ENCODE results near the gene ASF1A.

The ASF1A gene

DNA sequence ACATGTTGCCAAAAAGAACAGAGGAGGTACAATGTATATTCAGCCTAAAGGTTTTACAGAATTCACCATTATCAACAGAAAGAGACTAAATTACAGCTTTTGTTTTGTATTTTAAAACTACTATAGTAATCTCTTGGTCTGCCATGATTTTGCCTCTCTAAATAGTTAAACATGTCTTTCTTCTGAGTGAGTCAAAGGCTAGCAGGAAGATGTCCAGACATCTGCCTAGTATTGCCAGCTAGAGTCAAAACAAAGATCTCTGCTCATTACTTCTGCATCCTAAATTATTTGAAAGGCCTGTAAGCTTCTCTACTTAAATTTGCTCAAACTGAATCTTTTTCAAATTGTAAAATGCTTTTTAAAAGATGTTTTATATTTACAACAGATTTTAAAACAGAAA, 8.8 kb downstream of the ASF1A start:
- peaks cover 78% of the 10 kb centered on the region for H4K20me1 ChIP-seq (ENCODE audit: insufficient read depth, low read length, poor library complexity, severe bottlenecking)
- H3K9me3 ChIP-seq (ENCODE audit: insufficient read depth, low read depth, low read length), result no peaks in the 10 kb centered on the region
- H3K4me1 ChIP-seq (ENCODE audit: insufficient read depth, low read length, poor library complexity, severe bottlenecking), result peaks cover 55% of the 10 kb centered on the region
- peak overlapping the region; percentile 62 for H3K4me3 ChIP-seq (ENCODE audit: low read length, poor library complexity, severe bottlenecking)
- no peaks in the 10 kb centered on the region for H3K9me2 ChIP-seq (replicated peaks; ENCODE audit: low read depth, low read length)
- no peaks in the 10 kb centered on the region for H3K27me3 ChIP-seq (ENCODE audit: insufficient read depth, low read length, poor library complexity, severe bottlenecking)
- H3K4me2 ChIP-seq (ENCODE audit: low read depth, low read length, poor library complexity, severe bottlenecking), result peak overlapping the region; percentile 81
- H3F3A ChIP-seq (ENCODE audit: low read depth), result peaks cover 3% of the 10 kb centered on the region; the same call in 1 of the 2 replicates
- peaks cover 66% of the 10 kb centered on the region for H3K36me3 ChIP-seq (ENCODE audit: insufficient read depth, low read length)
- H3K79me2 ChIP-seq (ENCODE audit: insufficient read depth, low read length), result peaks cover 82% of the 10 kb centered on the region
- no peak overlapping the region for H2AFZ ChIP-seq (ENCODE audit: low read length)
- TF ChIP-seq, protein P1, sequence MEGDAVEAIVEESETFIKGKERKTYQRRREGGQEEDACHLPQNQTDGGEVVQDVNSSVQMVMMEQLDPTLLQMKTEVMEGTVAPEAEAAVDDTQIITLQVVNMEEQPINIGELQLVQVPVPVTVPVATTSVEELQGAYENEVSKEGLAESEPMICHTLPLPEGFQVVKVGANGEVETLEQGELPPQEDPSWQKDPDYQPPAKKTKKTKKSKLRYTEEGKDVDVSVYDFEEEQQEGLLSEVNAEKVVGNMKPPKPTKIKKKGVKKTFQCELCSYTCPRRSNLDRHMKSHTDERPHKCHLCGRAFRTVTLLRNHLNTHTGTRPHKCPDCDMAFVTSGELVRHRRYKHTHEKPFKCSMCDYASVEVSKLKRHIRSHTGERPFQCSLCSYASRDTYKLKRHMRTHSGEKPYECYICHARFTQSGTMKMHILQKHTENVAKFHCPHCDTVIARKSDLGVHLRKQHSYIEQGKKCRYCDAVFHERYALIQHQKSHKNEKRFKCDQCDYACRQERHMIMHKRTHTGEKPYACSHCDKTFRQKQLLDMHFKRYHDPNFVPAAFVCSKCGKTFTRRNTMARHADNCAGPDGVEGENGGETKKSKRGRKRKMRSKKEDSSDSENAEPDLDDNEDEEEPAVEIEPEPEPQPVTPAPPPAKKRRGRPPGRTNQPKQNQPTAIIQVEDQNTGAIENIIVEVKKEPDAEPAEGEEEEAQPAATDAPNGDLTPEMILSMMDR (conservative IDR thresholded peaks at IDR 0.05; ENCODE audit: low read length), result no peak
- no peak for TF ChIP-seq EZH2phosphoT487 (IDR thresholded peaks at IDR 0.05; ENCODE audit: borderline replicate concordance)
- peak overlapping the region; percentile 5 for H3K9ac ChIP-seq (ENCODE audit: low read depth, low read length, poor library complexity, severe bottlenecking)

DNA sequence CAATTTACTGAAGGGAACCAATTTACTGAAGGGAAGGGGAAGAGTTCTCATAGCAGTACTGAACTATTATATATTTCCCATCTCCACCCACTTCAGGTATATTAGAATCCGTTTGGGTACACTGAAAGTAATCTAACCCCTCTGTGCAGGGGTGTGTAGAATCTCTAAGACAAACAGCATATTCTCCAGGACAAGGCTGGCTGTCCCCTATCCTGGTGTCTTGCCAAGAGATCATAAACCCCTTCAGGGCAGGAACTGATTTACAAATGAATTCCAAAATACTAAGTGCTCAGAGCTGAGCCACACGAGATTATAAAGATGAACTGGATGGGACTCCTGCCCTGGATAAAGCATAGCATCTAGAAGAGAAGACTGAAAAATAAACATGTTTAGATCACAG, 9.2 kb downstream of the ASF1A start:
- Histone ChIP-seq H3K4me3 (ENCODE audit: low read length, poor library complexity, severe bottlenecking) (no peak overlapping the region), H3K27me3 (ENCODE audit: insufficient read depth, low read length, poor library complexity, severe bottlenecking) (no peaks in the 10 kb centered on the region), H3K9me2 (replicated peaks; ENCODE audit: low read depth, low read length) (no peaks in the 10 kb centered on the region), H3K4me1 (ENCODE audit: insufficient read depth, low read length, poor library complexity, severe bottlenecking) (peaks cover 50% of the 10 kb centered on the region), H4K20me1 (ENCODE audit: insufficient read depth, low read length, poor library complexity, severe bottlenecking) (peaks cover 77% of the 10 kb centered on the region), H3K4me2 (ENCODE audit: low read depth, low read length, poor library complexity, severe bottlenecking) (peak overlapping the region; percentile 81), H3K36me3 (ENCODE audit: insufficient read depth, low read length) (peaks cover 70% of the 10 kb centered on the region), H3K9ac (ENCODE audit: low read depth, low read length, poor library complexity, severe bottlenecking) (peak overlapping the region; percentile 5), H3F3A (ENCODE audit: low read depth) (peaks cover 3% of the 10 kb centered on the region; the same call in 1 of the 2 replicates), H3K9me3 (ENCODE audit: insufficient read depth, low read depth, low read length) (no peaks in the 10 kb centered on the region), H2AFZ (ENCODE audit: low read length) (no peak overlapping the region), H3K79me2 (ENCODE audit: insufficient read depth, low read length) (peaks cover 82% of the 10 kb centered on the region)
- TF ChIP-seq, protein P1 (conservative IDR thresholded peaks at IDR 0.05; ENCODE audit: low read length), result no peak
- TF ChIP-seq EZH2phosphoT487 (IDR thresholded peaks at IDR 0.05; ENCODE audit: borderline replicate concordance), result no peak

DNA sequence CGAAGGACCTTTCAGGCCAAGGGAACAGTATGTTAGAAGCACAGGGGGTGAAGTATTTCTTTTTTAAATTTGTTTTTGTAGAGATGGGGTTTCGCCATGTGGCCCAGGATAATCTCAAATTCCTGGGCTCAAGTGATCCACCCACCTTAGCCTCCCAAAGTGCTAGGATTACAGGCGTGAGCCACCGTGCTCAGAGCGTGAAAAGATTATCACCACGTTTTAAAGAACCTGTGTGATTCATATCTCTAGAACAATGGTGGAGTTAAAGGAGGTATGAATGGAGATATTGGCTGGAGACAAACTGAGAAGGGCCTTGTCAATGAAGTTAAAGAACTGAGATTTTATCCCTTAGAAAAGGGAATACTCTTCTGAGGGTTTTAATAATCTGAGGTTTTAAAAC, 9.7 kb downstream of the ASF1A start:
- no peaks in the 10 kb centered on the region for H3K9me3 ChIP-seq (ENCODE audit: insufficient read depth, low read depth, low read length)
- TF ChIP-seq EZH2phosphoT487 (IDR thresholded peaks at IDR 0.05; ENCODE audit: borderline replicate concordance), result no peak
- TF ChIP-seq, protein P1 (conservative IDR thresholded peaks at IDR 0.05; ENCODE audit: low read length), result no peak
- H3F3A ChIP-seq (ENCODE audit: low read depth), result peaks cover 3% of the 10 kb centered on the region; the same call in 1 of the 2 replicates
- peaks cover 76% of the 10 kb centered on the region for H3K36me3 ChIP-seq (ENCODE audit: insufficient read depth, low read length)
- peaks cover 47% of the 10 kb centered on the region for H3K4me1 ChIP-seq (ENCODE audit: insufficient read depth, low read length, poor library complexity, severe bottlenecking)
- peaks cover 71% of the 10 kb centered on the region for H4K20me1 ChIP-seq (ENCODE audit: insufficient read depth, low read length, poor library complexity, severe bottlenecking)
- no peak overlapping the region for H3K4me2 ChIP-seq (ENCODE audit: low read depth, low read length, poor library complexity, severe bottlenecking)
- H3K79me2 ChIP-seq (ENCODE audit: insufficient read depth, low read length), result peaks cover 76% of the 10 kb centered on the region
- no peak overlapping the region for H3K4me3 ChIP-seq (ENCODE audit: low read length, poor library complexity, severe bottlenecking)
- no peak overlapping the region for H3K9ac ChIP-seq (ENCODE audit: low read depth, low read length, poor library complexity, severe bottlenecking)
- H2AFZ ChIP-seq (ENCODE audit: low read length), result no peak overlapping the region
- H3K9me2 ChIP-seq (replicated peaks; ENCODE audit: low read depth, low read length), result no peaks in the 10 kb centered on the region
- H3K27me3 ChIP-seq (ENCODE audit: insufficient read depth, low read length, poor library complexity, severe bottlenecking), result no peaks in the 10 kb centered on the region

Data from Loucy (cell line).